Testis (tissue), 3 donors: ENCODE results near the gene MTUS2. TPM values are rescaled to one million over a fixed set of nuclear protein-coding genes. Genes with fewer than 3 reads are reported as not detected.

Source experiments
- DNase-seq: peaks from one replicate; pipeline ENCODE4 v3.0.0-alpha.2; 2019
- H3K27ac ChIP-seq, 2 donors: fragments of 200-600 bp; sonication (generic); one replicate each; pipeline ENCODE4 v1.5.1; 2019
- H3K27me3 ChIP-seq: fragments of 200-600 bp; sonication (generic); one replicate; pipeline ENCODE4 v1.5.1; 2019
- H3K36me3 ChIP-seq: fragments of 200-600 bp; sonication (generic); one replicate; pipeline ENCODE4 v1.5.1; 2017; ENCODE audit warnings: low read depth; ENCODE audit errors: missing control alignments
- H3K4me1 ChIP-seq: fragments of 200-600 bp; sonication (generic); one replicate; pipeline ENCODE4 v1.5.1; 2019
- H3K4me3 ChIP-seq, 2 donors: fragments of 200-600 bp; sonication (generic); one replicate each; pipeline ENCODE4 v1.5.1; 2017 to 2019
- H3K9me3 ChIP-seq: fragments of 200-600 bp; sonication (generic); one replicate; pipeline ENCODE4 v1.5.1; 2017
- POLR2A ChIP-seq: fragments of 450-650 bp; IDR thresholded peaks from one replicate; pipeline ENCODE4 v1.6.1; 2017; ENCODE audit warnings: antibody characterized with exemption, mild to moderate bottlenecking, moderate library complexity
- WGBS, 2 donors: methylation state at CpG; one replicate each; pipeline ENCODE4 v1.1.5; 2018; 5-methylcytosine and 5-hydroxymethylcytosine counted together
- intact Hi-C: fragments of 100-400 bp; cut with DNase I; formaldehyde crosslinking; loops from one replicate; pipeline ENCODE4 v1.15.1; 2023; ENCODE audit warnings: low total_unique reads
- polyA plus RNA-seq: library from polyadenylated mRNA; stranded (reverse); fragments of 350-450 nt; fragmentation: Illumina TruSeq; extraction: RNeasy Lipid Tissue Mini Kit (QIAGEN cat#74804); gene quantifications from one replicate; pipeline ENCODE4 v1.2.3, GENCODE V29; 2014; ENCODE audit warnings: low read depth, low replicate concordance; ENCODE audit not compliant: insufficient read depth
- total RNA-seq, 2 donors: library from RNA; depleted of rRNA; stranded (reverse); fragments of >200 nt; gene quantifications; one replicate each; pipeline ENCODE4 v1.2.3, GENCODE V29; 2016
- TF ChIP-seq, protein P1 (sequence below), 3 experiments: fragments of 450-650 bp in 2 of 3; fragments of 200-600 bp in 1 of 3; sonication (generic) in 1 of 3; IDR thresholded peaks; one replicate each; pipeline ENCODE4 v1.5.1; 2016 to 2019; ENCODE audit warnings: antibody characterized with exemption in 3 of 3, mild to moderate bottlenecking in 2 of 3, moderate library complexity in 1 of 3

The MTUS2 gene
- total and polyA plus RNA-seq, 3 donors from 2014 or later, result 2.1 to 9.2 (median 8.3) TPM

- no peaks in the 10 kb centered on the region for H3K27me3 ChIP-seq
- no peaks in the 10 kb centered on the region for H3K36me3 ChIP-seq
- H3K4me3 ChIP-seq, result no peak overlapping the region
- 81 to 88% methylated on average over 2 of the region's 2 CpGs for WGBS, 2 donors
- no peak overlapping the region for H3K27ac ChIP-seq
- no peaks in the 10 kb centered on the region for H3K9me3 ChIP-seq
- no peak for DNase-seq
- intact Hi-C loops, result no loop called here
- H3K4me1 ChIP-seq, result no peaks in the 10 kb centered on the region
- no peak for TF ChIP-seq POLR2A
- TF ChIP-seq, protein P1, sequence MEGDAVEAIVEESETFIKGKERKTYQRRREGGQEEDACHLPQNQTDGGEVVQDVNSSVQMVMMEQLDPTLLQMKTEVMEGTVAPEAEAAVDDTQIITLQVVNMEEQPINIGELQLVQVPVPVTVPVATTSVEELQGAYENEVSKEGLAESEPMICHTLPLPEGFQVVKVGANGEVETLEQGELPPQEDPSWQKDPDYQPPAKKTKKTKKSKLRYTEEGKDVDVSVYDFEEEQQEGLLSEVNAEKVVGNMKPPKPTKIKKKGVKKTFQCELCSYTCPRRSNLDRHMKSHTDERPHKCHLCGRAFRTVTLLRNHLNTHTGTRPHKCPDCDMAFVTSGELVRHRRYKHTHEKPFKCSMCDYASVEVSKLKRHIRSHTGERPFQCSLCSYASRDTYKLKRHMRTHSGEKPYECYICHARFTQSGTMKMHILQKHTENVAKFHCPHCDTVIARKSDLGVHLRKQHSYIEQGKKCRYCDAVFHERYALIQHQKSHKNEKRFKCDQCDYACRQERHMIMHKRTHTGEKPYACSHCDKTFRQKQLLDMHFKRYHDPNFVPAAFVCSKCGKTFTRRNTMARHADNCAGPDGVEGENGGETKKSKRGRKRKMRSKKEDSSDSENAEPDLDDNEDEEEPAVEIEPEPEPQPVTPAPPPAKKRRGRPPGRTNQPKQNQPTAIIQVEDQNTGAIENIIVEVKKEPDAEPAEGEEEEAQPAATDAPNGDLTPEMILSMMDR (IDR thresholded peaks at IDR 0.05), result no peak
Observed at GRCh38 chr13:29429286-29429900, 609.3 kb downstream of the MTUS2 start.

DNA sequence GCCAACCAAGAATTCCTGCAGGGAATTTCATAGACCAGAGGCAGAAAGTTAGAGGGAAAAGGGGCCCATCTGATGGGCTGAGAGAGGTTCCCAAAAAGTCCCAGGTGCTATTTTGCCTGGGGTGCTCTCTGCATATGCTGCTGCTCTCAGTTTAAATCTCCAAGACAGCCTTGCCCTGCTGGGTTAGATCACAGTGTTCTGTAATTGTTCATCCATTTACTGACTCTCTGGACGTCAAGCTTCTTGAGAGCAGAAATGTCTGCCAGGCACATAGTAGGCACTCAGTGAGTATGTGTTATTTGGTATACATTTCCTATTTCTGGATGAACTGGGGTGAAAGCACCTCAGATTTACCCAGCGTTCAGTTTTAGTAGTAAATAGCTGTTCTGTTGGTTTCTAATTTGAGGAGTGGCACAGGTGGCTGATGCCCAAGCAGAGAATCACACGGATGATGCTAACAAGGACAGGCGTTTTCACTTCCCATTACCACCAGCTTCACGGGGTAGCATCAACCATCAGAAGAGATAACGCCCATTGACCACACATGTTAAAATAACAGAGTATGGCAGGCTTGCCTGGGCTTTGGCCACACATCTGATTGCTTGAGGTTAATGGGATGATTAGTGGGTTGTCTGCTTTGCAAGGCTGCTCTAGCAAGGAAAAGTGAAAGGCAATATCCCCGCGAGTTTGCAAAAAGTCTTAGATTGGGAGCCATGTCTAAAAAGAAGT, 614.2 kb downstream of the MTUS2 start:
- Histone ChIP-seq H3K4me1 (no peaks in the 10 kb centered on the region), H3K36me3 (no peaks in the 10 kb centered on the region), H3K27ac (no peak overlapping the region), H3K27me3 (no peaks in the 10 kb centered on the region), H3K9me3 (no peaks in the 10 kb centered on the region), H3K4me3 (no peak overlapping the region)
- 77 to 81% methylated on average over 8 of the region's 8 CpGs for WGBS, 2 donors
- TF ChIP-seq, protein P1 (IDR thresholded peaks at IDR 0.05), result no peak
- TF ChIP-seq POLR2A, result no peak
- intact Hi-C loops, result no loop called here
- DNase-seq, result no peak

- no peaks in the 10 kb centered on the region for H3K4me1 ChIP-seq
- DNase-seq, result no peak
- TF ChIP-seq POLR2A, result no peak
- TF ChIP-seq, protein P1 (IDR thresholded peaks at IDR 0.05), result no peak
- intact Hi-C loops, result no loop called here
- no peak overlapping the region for H3K4me3 ChIP-seq
- no peaks in the 10 kb centered on the region for H3K36me3 ChIP-seq
- H3K27me3 ChIP-seq, result no peaks in the 10 kb centered on the region
- 81 to 84% methylated on average over 6 of the region's 6 CpGs for WGBS, 2 donors
- H3K27ac ChIP-seq, result no peak overlapping the region
- no peaks in the 10 kb centered on the region for H3K9me3 ChIP-seq
Observed at GRCh38 chr13:29435125-29435911, 615.2 kb downstream of the MTUS2 start.

DNA sequence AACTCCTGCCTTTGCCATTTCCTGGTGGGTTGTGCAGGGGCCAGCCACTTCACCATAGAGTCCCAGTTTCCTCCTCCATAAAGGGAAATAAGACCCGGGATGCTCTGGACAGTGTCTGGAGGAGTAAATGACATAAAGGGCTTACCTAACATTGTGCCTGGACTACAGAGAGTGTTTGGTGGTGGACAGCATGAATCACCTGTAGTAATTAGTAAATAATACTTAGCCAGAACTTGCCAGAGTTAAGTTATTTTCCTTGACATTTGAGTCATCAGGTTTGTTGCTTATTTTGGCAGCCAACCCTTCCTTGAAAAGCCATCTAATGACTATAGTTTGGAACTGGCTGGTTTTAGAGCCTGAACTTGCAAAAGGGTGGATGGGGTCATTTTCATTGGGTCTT, 616.2 kb downstream of the MTUS2 start:
- H3K27me3 ChIP-seq, result no peaks in the 10 kb centered on the region
- no peak overlapping the region for H3K27ac ChIP-seq
- no peaks in the 10 kb centered on the region for H3K9me3 ChIP-seq
- no peaks in the 10 kb centered on the region for H3K36me3 ChIP-seq
- DNase-seq, result no peak
- H3K4me1 ChIP-seq, result no peaks in the 10 kb centered on the region
- TF ChIP-seq, protein P1 (IDR thresholded peaks at IDR 0.05), result no peak
- no peak for TF ChIP-seq POLR2A
- intact Hi-C loops, result no loop called here
- WGBS, 2 donors, result 86 to 89% methylated on average over 1 of the region's 1 CpG
- H3K4me3 ChIP-seq, result no peak overlapping the region
